Stimulated activated effector memory CD8-positive, alpha-beta T cell treated with anti-CD3 and anti-CD28 coated beads, Interleukin-12 subunit alpha, Interleukin-12 subunit beta, amount 100 ng/mL, for 72 hours (primary cell): Measurements from ENCODE around the gene DYNC2H1.

ENCODE experiments used
- ATAC-seq: fragments of 150-1000 bp; cut with Tn5 transposase; 2 replicates; pipeline ENCODE4 v1.10.0; 2021
- DNase-seq, 2 donors: peaks; one replicate each; pipeline ENCODE4 v3.0.0; 2021 to 2022; ENCODE audit warnings: low spot score in 2 of 2
- H3K27ac Mint-ChIP-seq: one replicate; pipeline ENCODE4 v1.8.0; 2022; ENCODE audit warnings: mild to moderate bottlenecking, mixed read lengths
- H3K36me3 Mint-ChIP-seq: one replicate; pipeline ENCODE4 v1.8.0; 2022; ENCODE audit warnings: mild to moderate bottlenecking, mixed read lengths
- H3K4me1 Mint-ChIP-seq: one replicate; pipeline ENCODE4 v1.8.0; 2022; ENCODE audit warnings: mixed read lengths
- H3K4me3 Mint-ChIP-seq: one replicate; pipeline ENCODE4 v1.8.0; 2022; ENCODE audit warnings: mild to moderate bottlenecking, mixed read lengths
- H3K9me3 Mint-ChIP-seq: one replicate; pipeline ENCODE4 v1.8.0; 2022; ENCODE audit warnings: mixed read lengths

Gene DYNC2H1, protein sequence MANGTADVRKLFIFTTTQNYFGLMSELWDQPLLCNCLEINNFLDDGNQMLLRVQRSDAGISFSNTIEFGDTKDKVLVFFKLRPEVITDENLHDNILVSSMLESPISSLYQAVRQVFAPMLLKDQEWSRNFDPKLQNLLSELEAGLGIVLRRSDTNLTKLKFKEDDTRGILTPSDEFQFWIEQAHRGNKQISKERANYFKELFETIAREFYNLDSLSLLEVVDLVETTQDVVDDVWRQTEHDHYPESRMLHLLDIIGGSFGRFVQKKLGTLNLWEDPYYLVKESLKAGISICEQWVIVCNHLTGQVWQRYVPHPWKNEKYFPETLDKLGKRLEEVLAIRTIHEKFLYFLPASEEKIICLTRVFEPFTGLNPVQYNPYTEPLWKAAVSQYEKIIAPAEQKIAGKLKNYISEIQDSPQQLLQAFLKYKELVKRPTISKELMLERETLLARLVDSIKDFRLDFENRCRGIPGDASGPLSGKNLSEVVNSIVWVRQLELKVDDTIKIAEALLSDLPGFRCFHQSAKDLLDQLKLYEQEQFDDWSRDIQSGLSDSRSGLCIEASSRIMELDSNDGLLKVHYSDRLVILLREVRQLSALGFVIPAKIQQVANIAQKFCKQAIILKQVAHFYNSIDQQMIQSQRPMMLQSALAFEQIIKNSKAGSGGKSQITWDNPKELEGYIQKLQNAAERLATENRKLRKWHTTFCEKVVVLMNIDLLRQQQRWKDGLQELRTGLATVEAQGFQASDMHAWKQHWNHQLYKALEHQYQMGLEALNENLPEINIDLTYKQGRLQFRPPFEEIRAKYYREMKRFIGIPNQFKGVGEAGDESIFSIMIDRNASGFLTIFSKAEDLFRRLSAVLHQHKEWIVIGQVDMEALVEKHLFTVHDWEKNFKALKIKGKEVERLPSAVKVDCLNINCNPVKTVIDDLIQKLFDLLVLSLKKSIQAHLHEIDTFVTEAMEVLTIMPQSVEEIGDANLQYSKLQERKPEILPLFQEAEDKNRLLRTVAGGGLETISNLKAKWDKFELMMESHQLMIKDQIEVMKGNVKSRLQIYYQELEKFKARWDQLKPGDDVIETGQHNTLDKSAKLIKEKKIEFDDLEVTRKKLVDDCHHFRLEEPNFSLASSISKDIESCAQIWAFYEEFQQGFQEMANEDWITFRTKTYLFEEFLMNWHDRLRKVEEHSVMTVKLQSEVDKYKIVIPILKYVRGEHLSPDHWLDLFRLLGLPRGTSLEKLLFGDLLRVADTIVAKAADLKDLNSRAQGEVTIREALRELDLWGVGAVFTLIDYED (N-terminal part only)

DNA sequence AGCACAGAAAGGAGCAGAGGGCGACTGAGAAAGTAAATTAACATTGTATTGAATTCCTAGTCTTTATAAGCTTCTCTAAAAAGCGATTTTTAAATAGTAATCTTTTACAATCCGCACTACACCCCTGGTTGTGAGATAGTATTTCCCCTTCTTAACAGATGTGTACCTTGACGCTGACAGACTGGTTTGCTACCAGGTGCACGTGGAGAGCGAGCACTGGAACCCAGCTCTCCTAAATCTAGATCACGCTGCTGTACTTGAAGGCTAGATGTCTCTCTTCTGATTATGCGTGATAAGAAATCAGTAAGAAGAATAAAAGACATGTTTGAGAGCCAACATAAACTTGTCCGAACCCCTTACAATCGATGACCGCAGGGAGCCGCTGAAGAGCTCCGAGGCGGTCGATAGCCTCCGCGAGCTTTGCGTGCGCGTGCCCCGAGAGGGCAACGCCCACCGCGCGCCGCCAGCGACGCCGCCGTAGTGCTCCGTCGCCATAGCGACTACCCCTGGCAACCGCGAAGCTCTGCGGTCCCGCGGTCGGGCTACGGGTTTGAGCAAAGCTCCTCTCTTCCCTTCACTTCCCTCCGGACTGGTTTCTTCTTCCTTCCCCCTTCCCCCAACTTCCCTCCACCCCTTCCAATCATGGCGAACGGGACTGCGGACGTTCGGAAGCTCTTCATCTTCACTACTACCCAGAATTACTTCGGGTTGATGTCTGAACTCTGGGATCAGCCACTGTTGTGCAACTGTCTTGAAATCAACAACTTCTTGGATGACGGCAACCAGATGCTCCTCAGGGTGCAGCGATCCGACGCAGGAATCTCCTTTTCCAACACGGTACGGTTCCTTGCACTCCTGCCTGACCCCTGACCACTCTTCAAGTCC, at the start of gene DYNC2H1:
Gene DYNC2H1, plus strand, starts transcription at position 494 of the 885 bp plus-strand sequence. Its CDS starts 149 bp downstream, at position 643.
- H3K4me3 Mint-ChIP-seq: peak within 1 kb of the TSS; percentile 96
- peak within 1 kb of the TSS; percentile 97 for H3K27ac Mint-ChIP-seq

DNA sequence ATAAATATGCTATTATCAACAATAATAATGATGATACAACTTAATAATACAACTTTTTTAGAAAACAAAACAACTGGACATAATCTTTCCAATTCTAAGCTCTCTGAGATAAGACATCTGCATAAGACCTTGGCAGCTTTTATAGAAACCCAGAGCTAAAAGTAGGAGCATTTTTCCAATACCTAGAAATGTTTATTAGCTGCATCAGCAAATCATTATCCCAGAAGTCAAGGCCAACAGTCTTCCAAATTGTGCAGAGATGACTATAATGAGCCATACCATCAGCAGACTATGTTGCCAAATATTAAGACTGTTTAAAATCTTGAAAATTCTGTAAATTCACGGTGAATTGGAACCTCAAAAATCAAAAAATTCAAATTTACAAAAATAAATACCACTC, 47.6 kb upstream of the DYNC2H1 start:
- no peaks in the 10 kb centered on the region for H3K4me1 Mint-ChIP-seq
- DNase-seq (no peak), ATAC-seq (no peak)
- no peaks in the 10 kb centered on the region for H3K9me3 Mint-ChIP-seq
- peaks cover 77% of the 10 kb centered on the region for H3K36me3 Mint-ChIP-seq
- no peak overlapping the region for H3K27ac Mint-ChIP-seq
- no peak overlapping the region for H3K4me3 Mint-ChIP-seq

More for the DNA sequence above, at the start of gene DYNC2H1:
- no peaks in the 10 kb centered on the region for H3K9me3 Mint-ChIP-seq
- peak; percentile 98 for ATAC-seq
- DNase-seq: peak; percentile 77 to 92
- peaks cover 8% of the 10 kb centered on the region for H3K36me3 Mint-ChIP-seq
- peaks cover 13% of the 10 kb centered on the region for H3K4me1 Mint-ChIP-seq

DNA sequence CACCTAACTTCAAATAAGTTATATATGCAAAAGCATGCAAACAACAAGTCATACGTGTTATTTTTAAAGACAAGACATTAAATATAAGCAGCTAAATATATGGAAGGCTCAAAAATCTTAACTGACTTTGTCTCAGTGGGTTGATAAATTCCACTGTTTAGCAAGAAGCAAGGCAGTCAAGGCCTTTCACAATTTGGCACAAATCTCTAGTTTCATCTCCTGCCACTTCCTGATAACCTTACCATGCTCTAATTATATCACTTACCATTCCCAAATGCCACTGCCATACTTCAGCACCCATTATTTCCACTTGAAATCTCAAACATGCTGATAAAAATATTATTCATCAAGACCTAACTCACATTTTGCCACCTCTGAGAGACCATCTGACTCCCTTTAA, 42.1 kb upstream of the DYNC2H1 start:
- peaks cover 38% of the 10 kb centered on the region for H3K4me1 Mint-ChIP-seq
- H3K27ac Mint-ChIP-seq: no peak overlapping the region
- no peak overlapping the region for H3K4me3 Mint-ChIP-seq
- DNase-seq (no peak), ATAC-seq (no peak)
- no peaks in the 10 kb centered on the region for H3K9me3 Mint-ChIP-seq
- H3K36me3 Mint-ChIP-seq: peaks cover 81% of the 10 kb centered on the region

DNA sequence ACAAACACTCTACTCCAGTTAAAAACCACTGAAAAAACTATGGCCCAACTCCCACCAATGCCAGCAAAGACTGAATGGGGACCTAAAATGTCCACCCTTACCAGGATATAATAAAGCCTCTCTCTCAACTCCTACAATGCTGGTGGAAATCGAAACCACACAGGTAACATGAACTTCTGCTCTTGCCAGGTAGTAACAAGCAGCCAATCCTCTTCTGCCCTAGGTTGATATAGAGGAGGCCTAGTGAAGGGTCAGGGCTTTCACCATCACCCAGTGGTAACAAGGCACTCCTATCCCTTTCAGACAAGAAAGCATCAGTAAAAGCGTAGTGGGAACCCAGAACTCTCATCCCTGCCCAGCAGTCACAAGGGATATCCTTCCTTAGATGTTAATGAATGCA, 39.9 kb upstream of the DYNC2H1 start:
- Mint-ChIP-seq H3K36me3 (peaks cover 70% of the 10 kb centered on the region), H3K4me1 (peaks cover 43% of the 10 kb centered on the region), H3K27ac (peak overlapping the region; percentile 70), H3K4me3 (peak overlapping the region; percentile 19), H3K9me3 (no peaks in the 10 kb centered on the region)
- no peak for ATAC-seq
- DNase-seq: no peak

DNA sequence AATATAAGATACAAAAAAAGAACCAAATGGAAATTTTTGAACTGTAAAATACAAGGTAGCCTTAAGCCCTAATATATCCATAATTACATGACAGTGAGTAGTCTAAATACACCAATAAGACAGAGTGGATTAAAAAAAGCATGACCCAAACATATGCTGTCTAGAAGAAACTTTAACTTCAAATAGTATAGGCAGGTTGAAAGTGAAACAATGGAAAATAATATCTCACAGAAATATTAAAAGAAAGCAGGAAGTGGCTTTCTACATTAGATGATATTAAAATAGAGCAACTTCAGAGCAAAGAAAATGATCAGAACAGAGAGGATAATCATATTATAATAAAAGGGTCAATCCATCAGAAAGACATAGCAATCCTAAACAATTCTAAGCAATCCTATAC, 39.1 kb upstream of the DYNC2H1 start:
- Mint-ChIP-seq H3K27ac (peak overlapping the region; percentile 70), H3K36me3 (peaks cover 70% of the 10 kb centered on the region), H3K4me3 (peak overlapping the region; percentile 19), H3K9me3 (no peaks in the 10 kb centered on the region), H3K4me1 (peaks cover 43% of the 10 kb centered on the region)
- ATAC-seq: peak; percentile 52
- no peak for DNase-seq

DNA sequence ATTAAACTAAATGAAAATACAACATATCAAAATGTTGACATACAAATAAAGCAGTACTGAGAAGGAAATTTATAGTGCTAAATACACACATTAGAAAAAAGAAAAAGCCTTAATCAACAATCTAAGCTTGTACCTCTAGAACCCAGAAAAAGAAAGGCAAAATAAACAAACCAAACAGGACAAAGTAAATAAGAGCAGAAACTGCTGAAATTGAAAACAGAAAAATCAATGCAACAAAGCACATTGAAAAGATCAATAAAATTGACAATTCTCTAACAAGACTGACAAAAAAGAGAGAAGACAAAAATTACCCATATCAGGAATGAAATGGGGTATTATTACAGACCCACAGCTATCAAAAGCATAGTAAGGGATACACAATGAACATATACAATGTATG, 38.2 kb upstream of the DYNC2H1 start:
- Mint-ChIP-seq H3K36me3 (peaks cover 68% of the 10 kb centered on the region), H3K27ac (peak overlapping the region; percentile 70), H3K9me3 (no peaks in the 10 kb centered on the region), H3K4me1 (peaks cover 43% of the 10 kb centered on the region), H3K4me3 (peak overlapping the region; percentile 19)
- DNase-seq (no peak), ATAC-seq (no peak)

DNA sequence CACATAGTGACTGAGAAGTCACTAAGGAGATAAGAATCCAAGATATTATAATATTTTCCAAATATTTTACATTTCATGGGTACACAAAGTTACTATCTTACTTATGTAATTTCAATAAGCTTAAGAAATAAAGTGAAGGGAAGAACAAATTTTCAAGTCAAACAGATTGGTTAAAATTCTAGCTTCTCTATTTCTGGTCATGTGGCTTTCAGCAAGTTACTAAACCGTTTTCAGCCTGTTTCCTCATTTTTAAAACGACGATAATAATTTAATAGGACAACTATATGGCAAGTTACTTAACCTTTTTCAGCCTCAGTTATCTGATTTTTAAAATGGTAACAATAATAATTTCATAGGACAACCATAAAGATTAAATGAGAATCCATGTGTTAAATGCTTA, 32.9 kb upstream of the DYNC2H1 start:
- Mint-ChIP-seq H3K4me1 (peaks cover 5% of the 10 kb centered on the region), H3K4me3 (no peak overlapping the region), H3K36me3 (peaks cover 77% of the 10 kb centered on the region), H3K27ac (no peak overlapping the region), H3K9me3 (no peaks in the 10 kb centered on the region)
- DNase-seq: no peak
- no peak for ATAC-seq

DNA sequence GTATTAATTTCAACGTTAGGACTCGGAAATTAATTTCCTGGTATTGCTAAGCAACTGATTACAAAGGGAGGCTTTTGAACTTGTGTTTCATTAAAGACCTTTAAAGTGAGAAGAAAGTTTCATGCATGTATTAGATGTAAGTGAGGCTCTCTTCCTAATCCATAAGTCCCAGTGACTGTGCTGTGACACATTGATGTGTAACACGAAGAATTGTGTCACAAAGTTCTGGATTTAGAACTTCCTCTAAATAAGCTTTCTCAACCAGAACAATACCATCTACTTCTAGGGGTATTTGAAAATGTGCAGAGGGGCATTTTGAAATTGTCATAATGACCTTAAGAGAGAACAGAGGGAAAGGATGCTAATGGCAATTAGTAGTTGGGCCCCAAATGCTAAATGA, 31.7 kb upstream of the DYNC2H1 start:
- Mint-ChIP-seq H3K4me1 (peaks cover 5% of the 10 kb centered on the region), H3K9me3 (no peaks in the 10 kb centered on the region), H3K27ac (no peak overlapping the region), H3K4me3 (no peak overlapping the region), H3K36me3 (peaks cover 89% of the 10 kb centered on the region)
- ATAC-seq: no peak
- DNase-seq: no peak

DNA sequence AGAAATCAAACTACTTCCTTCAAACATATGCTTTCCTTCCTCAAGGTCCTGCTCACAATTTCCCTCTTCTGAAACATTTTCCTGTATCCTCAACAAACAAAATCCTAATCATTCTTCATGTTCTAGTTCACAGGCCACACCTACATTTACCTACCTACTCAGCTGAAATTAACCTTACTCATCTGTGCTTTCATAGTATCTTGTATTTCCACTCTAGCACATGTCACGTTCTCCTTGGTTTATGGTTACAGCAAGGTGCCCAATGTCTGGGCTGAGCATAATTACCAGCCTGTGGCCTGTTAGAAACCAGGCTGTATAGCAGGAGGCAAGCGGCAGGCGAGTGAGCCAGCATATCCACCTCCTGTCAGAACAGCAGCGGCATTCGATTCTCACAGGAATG, 30.5 kb upstream of the DYNC2H1 start:
- Mint-ChIP-seq H3K4me3 (no peak overlapping the region), H3K9me3 (no peaks in the 10 kb centered on the region), H3K36me3 (peaks cover 91% of the 10 kb centered on the region), H3K4me1 (no peaks in the 10 kb centered on the region), H3K27ac (no peak overlapping the region)
- ATAC-seq: no peak
- no peak for DNase-seq

DNA sequence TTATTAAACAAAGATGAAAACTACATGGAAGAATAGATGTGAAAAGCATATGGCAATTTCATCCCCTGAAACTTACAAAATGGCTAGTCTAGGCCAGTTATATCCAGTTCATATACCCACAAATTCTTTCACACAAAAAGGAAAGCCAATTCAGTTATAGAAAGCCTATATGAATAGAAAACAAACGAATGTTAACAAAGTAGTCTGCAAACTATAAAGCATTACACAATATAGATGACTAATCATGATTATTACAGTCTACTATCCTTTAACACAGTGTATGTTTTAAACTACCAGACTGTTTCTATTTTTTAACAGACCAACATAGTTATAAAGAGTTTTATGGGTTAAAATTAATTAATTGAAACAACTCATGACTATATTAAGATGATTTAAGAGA, 29.4 kb upstream of the DYNC2H1 start:
- Mint-ChIP-seq H3K4me1 (no peaks in the 10 kb centered on the region), H3K36me3 (peaks cover 96% of the 10 kb centered on the region)

DNA sequence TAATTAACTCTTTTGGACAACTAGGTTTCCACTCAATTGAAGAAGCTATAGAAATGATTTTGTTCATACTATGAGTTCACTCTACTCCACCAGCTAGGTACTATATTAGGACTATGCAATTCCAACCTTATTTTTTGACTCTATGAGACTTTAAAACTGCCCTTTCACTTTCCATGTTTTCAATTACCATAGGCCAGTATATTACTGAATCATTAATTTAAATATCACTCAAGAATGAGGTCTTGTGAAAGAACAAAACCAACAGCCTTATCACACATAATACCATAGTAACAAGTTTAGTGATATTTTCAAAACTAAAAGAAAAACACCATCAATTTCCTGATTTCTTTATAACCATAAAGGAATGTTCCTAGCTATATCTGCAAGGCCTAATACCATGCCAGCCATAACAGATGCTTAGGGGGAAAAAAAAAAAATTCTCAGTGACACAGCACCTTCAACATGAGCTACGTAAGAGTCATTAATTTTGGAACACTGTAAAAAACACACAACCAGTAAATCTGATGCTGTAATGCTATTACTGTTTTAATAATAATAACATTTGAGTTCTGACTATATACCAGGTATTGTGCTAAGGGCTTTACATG, 23.4 kb upstream of the DYNC2H1 start:
- ATAC-seq: no peak
- no peak for DNase-seq
- Mint-ChIP-seq H3K9me3 (no peaks in the 10 kb centered on the region), H3K4me1 (peaks cover 15% of the 10 kb centered on the region), H3K36me3 (peaks cover 86% of the 10 kb centered on the region), H3K4me3 (no peak overlapping the region), H3K27ac (no peak overlapping the region)

More for the DNA sequence above, 29.4 kb upstream of the DYNC2H1 start:
- ATAC-seq (no peak), DNase-seq (no peak)
- no peaks in the 10 kb centered on the region for H3K9me3 Mint-ChIP-seq
- H3K4me3 Mint-ChIP-seq: no peak overlapping the region
- no peak overlapping the region for H3K27ac Mint-ChIP-seq

DNA sequence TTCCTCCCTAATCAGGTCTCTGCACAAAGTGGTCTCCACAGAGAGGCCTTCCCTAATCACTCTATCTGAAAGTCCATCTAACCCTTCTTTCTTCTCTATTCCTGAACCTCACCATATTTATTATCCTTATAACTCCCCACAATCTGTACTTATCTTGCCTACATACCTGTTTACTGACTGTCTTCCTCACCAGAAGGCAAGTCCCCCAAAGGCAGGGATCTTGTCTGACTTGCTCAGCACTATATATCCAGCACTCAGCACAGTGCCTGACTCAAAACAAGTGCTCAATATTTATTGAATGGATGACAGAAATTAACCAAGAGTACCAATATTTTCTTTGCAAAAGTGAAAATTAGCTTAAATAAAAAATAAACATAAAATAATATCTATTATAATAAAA, 22.8 kb upstream of the DYNC2H1 start:
- Mint-ChIP-seq H3K9me3 (no peaks in the 10 kb centered on the region), H3K4me1 (peaks cover 15% of the 10 kb centered on the region), H3K36me3 (peaks cover 80% of the 10 kb centered on the region), H3K4me3 (no peak overlapping the region), H3K27ac (no peak overlapping the region)
- ATAC-seq (no peak), DNase-seq (no peak)

DNA sequence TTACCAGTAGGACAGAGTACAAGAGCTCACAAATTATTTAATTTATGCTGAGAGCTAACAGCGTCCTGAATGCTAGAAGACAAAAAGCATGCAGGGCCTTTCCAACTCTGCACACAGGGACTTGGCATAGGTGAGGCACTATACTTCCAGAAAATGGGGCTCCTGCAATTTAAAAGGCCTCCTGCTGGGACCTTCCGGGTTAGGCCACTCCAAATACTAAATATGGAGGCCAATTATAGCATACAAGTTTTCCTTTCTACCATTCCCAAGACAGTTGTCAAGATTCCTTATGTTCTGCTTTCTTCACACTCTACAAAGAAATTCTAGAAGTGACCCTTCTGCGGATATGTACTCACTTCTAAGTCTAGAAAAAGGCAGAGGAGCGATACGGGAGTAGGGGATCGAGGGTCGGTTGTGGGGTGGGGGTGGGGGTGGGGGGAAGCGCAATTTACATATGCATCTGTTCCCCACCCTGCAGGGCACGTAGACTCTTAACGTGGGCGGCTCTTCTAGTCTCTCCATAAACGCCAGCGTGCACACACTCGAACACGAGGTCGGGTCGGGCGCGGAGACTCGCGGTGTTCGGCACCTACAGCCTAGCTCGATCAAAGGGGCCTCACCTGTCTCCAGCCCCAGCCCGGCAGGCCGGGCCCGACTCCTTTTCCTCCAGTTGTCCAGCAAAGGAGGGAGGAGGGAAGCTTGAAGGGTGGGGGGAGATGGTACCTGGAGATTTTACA, 18.0 kb upstream of the DYNC2H1 start:
- H3K36me3 Mint-ChIP-seq: peaks cover 45% of the 10 kb centered on the region
- peaks cover 9% of the 10 kb centered on the region for H3K4me1 Mint-ChIP-seq
- DNase-seq (peak; percentile 20 to 68), ATAC-seq (peak; percentile 74)
- H3K9me3 Mint-ChIP-seq: no peaks in the 10 kb centered on the region
- H3K4me3 Mint-ChIP-seq: peak overlapping the region; percentile 83
- H3K27ac Mint-ChIP-seq: peak overlapping the region; percentile 91
